Cerebellar nuclear complex (tissue), 1 donor: ENCODE measurements around the gene MGAT3.
"Not testable (repeated sequence)": the region's sequence is repeated elsewhere in the genome, so short reads cannot be mapped to it uniquely, and the experiment has no call there.

Source experiments
- DNase-seq, 2 experiments: peaks; one replicate each; lab custom pipeline; 2025; lab: John Stamatoyannopoulos, UW

Gene MGAT3

GRCh38 chr22:39456522-39457197 is at the start of gene MGAT3:
TSS of gene MGAT3 (plus strand) at chr22:39457012. CDS start at chr22:39487348, 30,336 bp downstream.
- no peak for DNase-seq

- no peak for DNase-seq
These were observed 48.6 kb upstream of the MGAT3 start for GRCh38 chr22:39408173-39408572.

GRCh38 chr22:39408807-39409206 is 48.0 kb upstream of the MGAT3 start:
- DNase-seq = no peak

- no peak for DNase-seq
These were observed 47.2 kb upstream of the MGAT3 start for GRCh38 chr22:39409516-39410029.

GRCh38 chr22:39410264-39410663 is 46.5 kb upstream of the MGAT3 start:
- no peak for DNase-seq

- not testable (repeated sequence) for DNase-seq
These were observed 44.9 kb upstream of the MGAT3 start for GRCh38 chr22:39411828-39412365.

- not testable (repeated sequence) for DNase-seq
These were observed 43.6 kb upstream of the MGAT3 start for GRCh38 chr22:39413204-39413603.

- no peak for DNase-seq
These were observed 42.4 kb upstream of the MGAT3 start for GRCh38 chr22:39414377-39414776.

GRCh38 chr22:39414886-39415285 is 41.9 kb upstream of the MGAT3 start:
- DNase-seq = peak in 1 of 2 experiments; percentile 48

GRCh38 chr22:39415506-39415905 is 41.3 kb upstream of the MGAT3 start:
- DNase-seq = no peak

- DNase-seq = no peak
These were observed 40.5 kb upstream of the MGAT3 start for GRCh38 chr22:39416319-39416718.

- DNase-seq = no peak
These were observed 39.2 kb upstream of the MGAT3 start for GRCh38 chr22:39417641-39418040.

GRCh38 chr22:39418696-39419095 is 38.1 kb upstream of the MGAT3 start:
- DNase-seq = no peak

- DNase-seq = no peak
These were observed 37.7 kb upstream of the MGAT3 start for GRCh38 chr22:39419096-39419495.

GRCh38 chr22:39419911-39420310 is 36.9 kb upstream of the MGAT3 start:
- DNase-seq = no peak

GRCh38 chr22:39421691-39422090 is 35.1 kb upstream of the MGAT3 start:
- no peak for DNase-seq

GRCh38 chr22:39422101-39422500 is 34.7 kb upstream of the MGAT3 start:
- DNase-seq = no peak

- no peak for DNase-seq
These were observed 34.1 kb upstream of the MGAT3 start for GRCh38 chr22:39422721-39423120.

GRCh38 chr22:39423976-39424375 is 32.8 kb upstream of the MGAT3 start:
- DNase-seq = no peak

GRCh38 chr22:39426380-39427043 is 30.3 kb upstream of the MGAT3 start:
- no peak for DNase-seq

- DNase-seq = no peak
These were observed 28.8 kb upstream of the MGAT3 start for GRCh38 chr22:39427751-39428596.

GRCh38 chr22:39428597-39429071 is 28.2 kb upstream of the MGAT3 start:
- no peak for DNase-seq
